Measurements from ENCODE around the gene GRN.

GRCh38 chr17:44355642-44356099, 10.6 kb downstream of the GRN start:
- TF ChIP-seq POLR2A (IDR thresholded peaks at IDR 0.05; ENCODE audit: low read depth) (no peak), EP300 (IDR thresholded peaks at IDR 0.05) (no peak)
